HT1080 (cell line): ENCODE data around the gene KRT13. TPM values are rescaled to one million over a fixed set of nuclear protein-coding genes. Genes with fewer than 3 reads are reported as not detected.

Experiments
- DNase-seq: peaks from one replicate; pipeline ENCODE4 v3.0.0-alpha.2; 2015; ENCODE audit warnings: low read depth
- small RNA-seq: library from RNA; depleted of rRNA; stranded (forward); fragments of <200 nt; gene quantifications from one replicate; pipeline ENCODE3, GENCODE V24; 2014
- total RNA-seq: library from RNA; depleted of rRNA; stranded (reverse); fragments of >200 nt; shearing (Covaris generic); gene quantifications from 2 replicates; pipeline ENCODE4 v1.2.3, GENCODE V29; 2014; rRNA removed

The KRT13 gene
- total RNA-seq, 1 experiment from 2014 or later: not detected

GRCh38 chr17:41475421-41475820, 30.0 kb downstream of the KRT13 start:
- DNase-seq: no peak

DNA sequence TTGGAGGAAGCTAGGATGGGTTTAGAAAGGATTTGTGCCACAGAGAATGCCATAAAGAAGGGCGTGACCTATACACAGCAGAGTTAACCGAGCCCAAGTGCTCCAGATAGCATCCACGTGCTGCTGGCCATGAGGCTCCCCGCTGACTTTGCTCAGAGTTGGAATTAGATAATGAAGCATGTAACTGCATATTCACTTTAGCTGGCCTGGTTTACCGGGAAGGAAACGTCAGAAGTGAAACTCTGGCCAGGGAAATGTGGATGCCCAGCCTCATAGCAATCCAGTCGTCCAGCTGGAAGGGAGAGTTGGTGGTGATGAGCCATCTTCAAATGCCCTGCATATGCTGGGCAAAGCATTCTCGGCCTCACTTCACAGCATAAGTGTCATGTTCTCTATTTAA, 30.5 kb downstream of the KRT13 start:
- no peak for DNase-seq

- no peak for DNase-seq
Observed at GRCh38 chr17:41468346-41468745, 37.1 kb downstream of the KRT13 start.

- no peak for DNase-seq
Observed at GRCh38 chr17:41467561-41467960, 37.9 kb downstream of the KRT13 start.

DNA sequence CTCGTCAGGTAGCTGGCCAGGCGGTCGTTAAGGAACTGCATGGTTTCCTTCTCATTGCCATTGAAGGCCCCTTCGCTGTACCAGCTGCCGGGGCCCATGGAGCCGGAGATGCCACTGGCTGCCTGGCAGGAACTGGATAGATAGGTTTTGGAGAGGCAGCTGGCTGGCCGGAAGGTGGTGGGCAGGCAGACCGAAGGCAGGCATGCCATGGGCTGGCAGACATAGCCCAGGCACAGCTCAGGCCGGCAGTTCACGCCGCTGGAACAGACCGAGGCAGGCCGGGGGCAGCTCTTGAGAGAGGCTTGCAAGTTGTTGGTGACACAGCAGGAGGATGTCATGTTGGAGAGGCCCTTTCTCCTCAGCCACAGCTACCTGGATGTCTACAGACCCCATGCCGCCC, 38.4 kb downstream of the KRT13 start, which contains the start of gene KRT32:
Gene KRT32 (minus strand): TSS at position 399 of the 400 bp plus-strand sequence. CDS start 61 bp downstream, at position 338.
- DNase-seq: no peak

DNA sequence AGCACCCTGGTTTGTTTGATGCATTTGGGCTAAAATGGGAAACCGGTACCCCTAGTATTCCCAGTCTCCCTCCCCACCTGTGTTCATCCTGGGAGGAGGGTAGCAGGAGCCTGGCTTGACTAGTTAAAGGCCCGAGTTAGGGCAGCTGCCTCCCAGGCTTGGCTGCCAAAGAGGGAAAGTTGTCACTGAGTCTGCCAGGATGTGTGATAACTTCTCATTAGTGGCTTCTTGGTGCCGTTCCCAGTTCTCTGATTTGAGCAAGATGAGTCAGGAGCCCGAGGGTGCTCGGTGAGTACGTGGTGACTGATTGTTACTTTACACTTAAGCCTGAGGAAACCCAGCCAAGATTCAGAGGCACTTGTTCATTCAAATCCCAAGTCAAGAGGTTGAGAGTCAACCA, 40.7 kb downstream of the KRT13 start:
- DNase-seq: peak; percentile 91

GRCh38 chr17:41464173-41464572, 41.2 kb downstream of the KRT13 start:
- no peak for DNase-seq

DNA sequence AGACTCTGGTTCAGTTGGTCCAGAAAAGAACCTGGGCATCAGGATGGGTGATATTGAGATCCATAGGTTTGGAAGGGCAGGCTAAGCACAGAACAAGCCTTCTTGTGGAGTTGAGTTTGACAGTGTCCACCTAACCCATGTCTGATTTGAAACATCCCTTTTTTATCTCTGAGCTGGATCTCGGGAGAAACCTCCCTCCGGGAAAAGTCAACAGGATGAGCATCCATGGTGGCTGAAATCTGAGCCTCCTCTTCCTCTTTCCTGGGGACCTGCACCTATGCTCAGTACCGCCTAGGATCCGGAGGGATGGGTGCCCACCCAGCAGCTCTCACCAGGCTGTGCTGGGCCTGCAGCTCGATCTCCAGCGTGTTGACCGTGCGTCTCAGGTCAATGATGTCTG, 41.7 kb downstream of the KRT13 start:
- DNase-seq: no peak

- DNase-seq: no peak
Observed at GRCh38 chr17:41462705-41463104, 42.7 kb downstream of the KRT13 start.

GRCh38 chr17:41457676-41458075, 47.7 kb downstream of the KRT13 start:
- no peak for DNase-seq

- DNase-seq: peak; percentile 24
Observed at GRCh38 chr17:41456204-41456603, 49.2 kb downstream of the KRT13 start.

DNA sequence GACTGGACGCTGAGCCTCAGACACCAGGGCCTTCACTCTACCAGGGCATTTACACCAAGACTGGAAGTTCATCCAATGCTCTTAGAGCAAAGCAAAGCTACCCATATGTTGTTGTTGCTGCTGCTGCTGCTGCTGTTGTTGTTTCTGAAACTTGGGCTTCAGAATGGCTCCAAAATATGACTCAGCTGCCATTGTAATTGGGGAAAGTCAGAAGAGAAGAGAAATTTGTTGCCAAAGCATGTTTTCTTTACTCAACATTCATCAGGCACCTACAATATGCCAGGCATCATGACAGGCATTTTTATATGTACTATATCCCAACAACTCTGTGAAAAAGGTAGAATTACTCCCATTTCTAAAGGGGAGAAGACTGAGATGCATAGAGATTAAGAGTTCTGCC, 50.2 kb downstream of the KRT13 start:
- DNase-seq: no peak

- no peak for DNase-seq
Observed at GRCh38 chr17:41453066-41453465, 52.3 kb downstream of the KRT13 start.

- no peak for DNase-seq
Observed at GRCh38 chr17:41452281-41452680, 53.1 kb downstream of the KRT13 start.

DNA sequence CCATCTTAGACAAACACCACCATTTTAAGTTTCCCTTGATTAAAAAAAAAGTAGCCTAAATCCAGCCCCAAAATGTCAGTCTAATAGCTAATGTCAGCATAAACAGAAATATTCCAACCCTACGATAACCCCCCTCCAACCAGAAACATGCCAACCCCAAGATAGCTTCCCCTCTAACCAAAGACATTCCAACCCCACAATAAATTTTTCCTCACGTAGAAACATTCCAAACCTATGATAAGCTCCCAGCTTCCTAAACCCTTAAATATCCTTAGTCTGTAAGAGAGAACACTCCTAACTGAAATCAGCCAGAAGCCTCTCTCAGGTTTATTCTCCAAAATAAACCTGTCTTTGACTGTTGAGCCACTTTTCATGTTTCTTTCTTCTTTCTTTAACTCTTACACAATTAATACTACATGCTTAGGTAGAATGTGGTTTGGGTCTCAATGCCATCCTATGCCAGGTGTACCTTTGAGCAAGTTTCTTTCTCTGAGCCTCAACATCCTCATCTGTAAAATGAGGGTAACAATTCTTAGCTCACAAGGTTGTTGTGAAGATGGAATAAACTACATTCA, 54.2 kb downstream of the KRT13 start:
- DNase-seq: peak; percentile 28

Small RNA genes within 50 kb of the gene (small RNA-seq; reads per million reads assigned to genes)
- 1.9 reads per million, percentile 82 among the genes with 10 or more reads in this experiment for gene RNU2-32P

Other genes with a start within 250 kb of the KRT13 start
- not detected in 2 replicates for gene KRTAP9-6, start 240.2 kb downstream of the KRT13 start, total RNA-seq
- not detected in 2 replicates for gene KRTAP9-7, start 229.9 kb downstream of the KRT13 start, total RNA-seq
- not detected in 2 replicates for gene KRTAP29-1, start 202.8 kb downstream of the KRT13 start, total RNA-seq
- not detected in 2 replicates for gene KRTAP16-1, start 196.3 kb downstream of the KRT13 start, total RNA-seq
- not detected in 2 replicates for gene KRTAP17-1, start 189.9 kb downstream of the KRT13 start, total RNA-seq
- not detected in 2 replicates for gene KRT33A, start 154.8 kb downstream of the KRT13 start, total RNA-seq
- not detected in 2 replicates for gene KRT33B, start 135.8 kb downstream of the KRT13 start, total RNA-seq
- 0.80 and 1.2 TPM in 2 replicates for gene KRT34, start 123.3 kb downstream of the KRT13 start, total RNA-seq
- not detected in 2 replicates for gene KRT31, start 108.0 kb downstream of the KRT13 start, total RNA-seq
- not detected in 2 replicates for gene KRT37, start 81.0 kb downstream of the KRT13 start, total RNA-seq
- gene KRT38, start 64.6 kb downstream of the KRT13 start, total RNA-seq: not detected in 2 replicates
- not detected in 2 replicates for gene KRT32, start 38.2 kb downstream of the KRT13 start, total RNA-seq
- gene KRT35, start 24.5 kb downstream of the KRT13 start, total RNA-seq: not detected in 2 replicates
- not detected in 2 replicates for gene KRT36, start 15.7 kb downstream of the KRT13 start, total RNA-seq
- gene KRT15, start 13.3 kb upstream of the KRT13 start, total RNA-seq: 6.8 and 10.9 TPM in 2 replicates
- 0.13 and 0.72 TPM in 2 replicates for gene KRT19, start 22.7 kb upstream of the KRT13 start, total RNA-seq
- not detected in 2 replicates for gene KRT9, start 66.4 kb upstream of the KRT13 start, total RNA-seq
- gene KRT14, start 81.3 kb upstream of the KRT13 start, total RNA-seq: 0.05 TPM in 1 of 2 replicates, not detected in the other
- not detected in 2 replicates for gene KRT16, start 107.2 kb upstream of the KRT13 start, total RNA-seq
- gene KRT17, start 119.0 kb upstream of the KRT13 start, total RNA-seq: 0.72 and 1.6 TPM in 2 replicates
- gene EIF1, start 183.3 kb upstream of the KRT13 start, total RNA-seq: 78.2 and 312 TPM in 2 replicates
- not detected in 2 replicates for gene GAST, start 206.7 kb upstream of the KRT13 start, total RNA-seq
- 0.10 TPM in 1 of 2 replicates, not detected in the other for gene HAP1, start 229.0 kb upstream of the KRT13 start, total RNA-seq